Measurements from ENCODE around the gene SPRTN.

DNA sequence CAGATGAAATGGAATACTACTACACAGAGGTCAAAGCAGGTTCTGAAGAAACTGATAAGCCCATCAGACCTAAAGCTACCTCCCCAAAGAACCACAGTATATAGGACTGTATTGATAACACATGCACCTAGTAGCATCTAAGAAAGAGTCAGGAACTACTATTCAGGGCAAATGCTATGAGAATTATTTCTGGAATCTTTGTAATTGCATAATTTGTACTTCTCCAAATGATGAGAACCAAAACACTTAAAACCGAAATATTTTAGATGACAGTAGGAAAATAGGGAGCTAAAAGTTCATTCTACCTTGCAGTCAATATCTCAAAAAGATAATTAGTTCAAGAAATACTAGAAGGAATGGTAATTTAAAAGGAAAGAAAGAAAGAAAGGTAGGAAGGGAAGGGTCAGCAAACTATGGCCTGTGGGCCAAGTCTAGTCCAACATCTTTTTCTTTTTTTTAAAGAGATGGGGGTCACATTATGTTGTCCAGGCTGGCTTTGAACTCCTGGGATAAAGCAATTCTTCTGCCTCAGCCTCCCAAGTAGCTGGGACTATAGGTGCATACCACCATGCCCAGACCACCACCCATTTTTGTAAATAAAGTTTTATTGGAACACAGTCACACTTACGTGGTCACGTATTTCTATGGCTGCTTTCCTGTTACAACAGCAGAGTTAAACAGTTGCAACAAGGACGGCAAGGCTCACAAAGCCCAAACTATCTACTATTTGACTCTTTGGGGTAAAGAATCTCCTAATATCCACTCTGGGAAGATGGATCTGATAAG is 60.0 kb downstream of the SPRTN start:
- TF ChIP-seq CTCF (IDR thresholded peaks at IDR 0.05) (no peak), POLR2A (IDR thresholded peaks at IDR 0.05) (no peak)

All from breast epithelium (tissue), 3 donors.